HepG2 (cell line): ENCODE data around the gene SHC3.

Source experiments
- ATF1 ChIP-seq: IDR thresholded peaks from 2 replicates; pipeline ENCODE4 v1.6.1; 2016; ENCODE audit warnings: mild to moderate bottlenecking, control low read depth
- KAT7 ChIP-seq: IDR thresholded peaks from 2 replicates; pipeline ENCODE4 v1.6.1; 2018; ENCODE audit warnings: borderline replicate concordance, missing compliant biosample characterization
- MXD4 ChIP-seq: IDR thresholded peaks from 2 replicates; pipeline ENCODE4 v1.6.1; 2016; ENCODE audit warnings: mild to moderate bottlenecking, missing biosample characterization, missing genetic modification reagents
- PCBP1 ChIP-seq: fragments of 200-400 bp; formaldehyde crosslinking; IDR thresholded peaks from 2 replicates; pipeline ENCODE4 v1.6.1; 2017; ENCODE audit warnings: mild to moderate bottlenecking, low read depth, low read length, borderline replicate concordance
- POLR2AphosphoS5 ChIP-seq: IDR thresholded peaks from 2 replicates; pipeline ENCODE4 v1.6.1; 2012; ENCODE audit warnings: low read depth, low read length
- SP1 ChIP-seq, 2 experiments: fragments of 450-650 bp in 1 of 2; sonication (generic) in 1 of 2; formaldehyde crosslinking in 1 of 2; IDR thresholded peaks; 2 replicates each; pipeline versions ENCODE4 v1.4.0 to v1.6.1; 2016 to 2020; ENCODE audit warnings: missing genetic modification reagents in 1 of 2
- TF ChIP-seq, protein P1 (sequence below): sonication (generic); formaldehyde crosslinking; IDR thresholded peaks from one replicate; pipeline ENCODE4 v1.5.1; 2020; ENCODE audit warnings: mild to moderate bottlenecking, missing genetic modification reagents; ENCODE audit errors: not compliant biosample characterization
- TF ChIP-seq, protein P2 (sequence below), 2 experiments: sonication (generic) in 1 of 2; formaldehyde crosslinking in 1 of 2; IDR thresholded peaks; 2 replicates each; pipeline versions ENCODE4 v1.4.0 to v1.6.1; 2018 to 2020; ENCODE audit warnings: missing genetic modification reagents in 2 of 2, borderline replicate concordance in 1 of 2, low read depth in 1 of 2, mild to moderate bottlenecking in 1 of 2, missing biosample characterization in 1 of 2
- TF ChIP-seq, protein P3 (sequence below): sonication (generic); formaldehyde crosslinking; IDR thresholded peaks from 2 replicates; pipeline ENCODE4 v1.5.0; 2020; ENCODE audit warnings: mild to moderate bottlenecking, low read depth, missing genetic modification reagents, borderline replicate concordance

DNA sequence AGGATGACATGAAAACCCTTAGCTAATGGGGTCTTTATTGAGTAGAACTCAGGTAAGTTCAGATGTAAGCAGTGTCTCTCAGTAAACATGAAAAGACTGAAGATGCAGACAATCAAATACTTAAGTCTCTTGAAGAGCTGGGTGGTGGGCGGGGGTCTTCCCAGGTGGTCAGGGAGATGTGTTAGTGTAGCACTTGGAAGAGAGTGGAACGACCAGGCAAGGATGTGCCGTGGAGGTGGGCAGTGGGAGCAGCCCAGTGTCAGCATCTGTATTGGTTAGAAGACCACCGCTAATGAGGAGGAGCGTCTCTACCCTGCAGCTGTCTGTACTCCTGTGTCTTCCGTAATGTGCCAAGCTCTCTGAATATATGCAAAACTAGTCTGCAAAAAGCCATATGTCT lies 183.0 kb downstream of the SHC3 start:
- TF ChIP-seq KAT7 (CRISPR knock-in tag) (no peak), POLR2AphosphoS5 (no peak), MXD4 (CRISPR knock-in tag) (no peak), PCBP1 (no peak), ATF1 (CRISPR knock-in tag) (no peak), SP1 (IDR thresholded peaks at IDR 0.05) (no peak), SP1 (CRISPR knock-in tag; IDR thresholded peaks at IDR 0.05) (no peak)
- TF ChIP-seq, protein P1, sequence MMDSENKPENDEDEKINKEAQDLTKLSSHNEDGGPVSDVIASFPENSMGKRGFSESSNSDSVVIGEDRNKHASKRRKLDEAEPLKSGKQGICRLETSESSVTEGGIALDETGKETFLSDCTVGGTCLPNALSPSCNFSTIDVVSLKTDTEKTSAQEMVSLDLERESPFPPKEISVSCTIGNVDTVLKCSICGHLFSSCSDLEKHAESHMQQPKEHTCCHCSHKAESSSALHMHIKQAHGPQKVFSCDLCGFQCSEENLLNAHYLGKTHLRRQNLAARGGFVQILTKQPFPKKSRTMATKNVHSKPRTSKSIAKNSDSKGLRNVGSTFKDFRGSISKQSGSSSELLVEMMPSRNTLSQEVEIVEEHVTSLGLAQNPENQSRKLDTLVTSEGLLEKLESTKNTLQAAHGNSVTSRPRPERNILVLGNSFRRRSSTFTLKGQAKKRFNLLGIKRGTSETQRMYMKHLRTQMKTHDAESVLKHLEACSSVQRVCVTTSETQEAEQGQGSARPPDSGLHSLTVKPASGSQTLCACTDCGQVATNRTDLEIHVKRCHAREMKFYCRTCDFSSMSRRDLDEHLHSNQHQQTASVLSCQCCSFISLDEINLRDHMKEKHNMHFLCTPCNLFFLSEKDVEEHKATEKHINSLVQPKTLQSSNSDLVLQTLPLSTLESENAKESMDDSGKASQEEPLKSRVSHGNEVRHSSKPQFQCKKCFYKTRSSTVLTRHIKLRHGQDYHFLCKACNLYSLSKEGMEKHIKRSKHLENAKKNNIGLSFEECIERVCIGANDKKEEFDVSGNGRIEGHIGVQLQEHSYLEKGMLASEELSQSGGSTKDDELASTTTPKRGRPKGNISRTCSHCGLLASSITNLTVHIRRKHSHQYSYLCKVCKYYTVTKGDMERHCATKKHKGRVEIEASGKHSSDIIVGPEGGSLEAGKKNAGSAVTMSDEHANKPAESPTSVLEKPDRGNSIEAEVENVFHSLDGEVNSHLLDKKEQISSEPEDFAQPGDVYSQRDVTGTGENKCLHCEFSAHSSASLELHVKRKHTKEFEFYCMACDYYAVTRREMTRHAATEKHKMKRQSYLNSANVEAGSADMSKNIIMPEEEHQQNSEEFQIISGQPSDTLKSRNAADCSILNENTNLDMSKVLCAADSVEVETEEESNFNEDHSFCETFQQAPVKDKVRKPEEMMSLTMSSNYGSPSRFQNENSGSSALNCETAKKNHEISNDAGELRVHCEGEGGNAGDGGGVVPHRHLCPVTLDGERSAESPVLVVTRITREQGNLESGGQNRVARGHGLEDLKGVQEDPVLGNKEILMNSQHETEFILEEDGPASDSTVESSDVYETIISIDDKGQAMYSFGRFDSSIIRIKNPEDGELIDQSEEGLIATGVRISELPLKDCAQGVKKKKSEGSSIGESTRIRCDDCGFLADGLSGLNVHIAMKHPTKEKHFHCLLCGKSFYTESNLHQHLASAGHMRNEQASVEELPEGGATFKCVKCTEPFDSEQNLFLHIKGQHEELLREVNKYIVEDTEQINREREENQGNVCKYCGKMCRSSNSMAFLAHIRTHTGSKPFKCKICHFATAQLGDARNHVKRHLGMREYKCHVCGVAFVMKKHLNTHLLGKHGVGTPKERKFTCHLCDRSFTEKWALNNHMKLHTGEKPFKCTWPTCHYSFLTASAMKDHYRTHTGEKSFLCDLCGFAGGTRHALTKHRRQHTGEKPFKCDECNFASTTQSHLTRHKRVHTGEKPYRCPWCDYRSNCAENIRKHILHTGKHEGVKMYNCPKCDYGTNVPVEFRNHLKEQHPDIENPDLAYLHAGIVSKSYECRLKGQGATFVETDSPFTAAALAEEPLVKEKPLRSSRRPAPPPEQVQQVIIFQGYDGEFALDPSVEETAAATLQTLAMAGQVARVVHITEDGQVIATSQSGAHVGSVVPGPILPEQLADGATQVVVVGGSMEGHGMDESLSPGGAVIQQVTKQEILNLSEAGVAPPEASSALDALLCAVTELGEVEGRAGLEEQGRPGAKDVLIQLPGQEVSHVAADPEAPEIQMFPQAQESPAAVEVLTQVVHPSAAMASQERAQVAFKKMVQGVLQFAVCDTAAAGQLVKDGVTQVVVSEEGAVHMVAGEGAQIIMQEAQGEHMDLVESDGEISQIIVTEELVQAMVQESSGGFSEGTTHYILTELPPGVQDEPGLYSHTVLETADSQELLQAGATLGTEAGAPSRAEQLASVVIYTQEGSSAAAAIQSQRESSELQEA (CRISPR knock-in tag), result no peak
- TF ChIP-seq, protein P2, sequence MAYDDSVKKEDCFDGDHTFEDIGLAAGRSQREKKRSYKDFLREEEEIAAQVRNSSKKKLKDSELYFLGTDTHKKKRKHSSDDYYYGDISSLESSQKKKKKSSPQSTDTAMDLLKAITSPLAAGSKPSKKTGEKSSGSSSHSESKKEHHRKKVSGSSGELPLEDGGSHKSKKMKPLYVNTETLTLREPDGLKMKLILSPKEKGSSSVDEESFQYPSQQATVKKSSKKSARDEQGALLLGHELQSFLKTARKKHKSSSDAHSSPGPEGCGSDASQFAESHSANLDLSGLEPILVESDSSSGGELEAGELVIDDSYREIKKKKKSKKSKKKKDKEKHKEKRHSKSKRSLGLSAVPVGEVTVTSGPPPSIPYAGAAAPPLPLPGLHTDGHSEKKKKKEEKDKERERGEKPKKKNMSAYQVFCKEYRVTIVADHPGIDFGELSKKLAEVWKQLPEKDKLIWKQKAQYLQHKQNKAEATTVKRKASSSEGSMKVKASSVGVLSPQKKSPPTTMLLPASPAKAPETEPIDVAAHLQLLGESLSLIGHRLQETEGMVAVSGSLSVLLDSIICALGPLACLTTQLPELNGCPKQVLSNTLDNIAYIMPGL (CRISPR knock-in tag; IDR thresholded peaks at IDR 0.05; ENCODE audit: borderline replicate concordance in 1 of 2, low read depth in 1 of 2), result no peak
- TF ChIP-seq, protein P3, sequence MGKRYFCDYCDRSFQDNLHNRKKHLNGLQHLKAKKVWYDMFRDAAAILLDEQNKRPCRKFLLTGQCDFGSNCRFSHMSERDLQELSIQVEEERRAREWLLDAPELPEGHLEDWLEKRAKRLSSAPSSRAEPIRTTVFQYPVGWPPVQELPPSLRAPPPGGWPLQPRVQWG (CRISPR knock-in tag), result no peak
